LHCN-M2 (cell line): Measurements from ENCODE around the gene NUMB. TPM values are rescaled to one million over a fixed set of nuclear protein-coding genes. Genes with fewer than 3 reads are reported as not detected.

ENCODE experiments used
- DNase-seq: peaks from one replicate; pipeline ENCODE4 v3.0.0-alpha.2; 2012; ENCODE audit warnings: low read depth
- total RNA-seq: library from RNA; depleted of rRNA; stranded (reverse); fragments of >200 nt; gene quantifications from 2 replicates; pipeline ENCODE4 v1.2.3, GENCODE V29; 2014

Gene NUMB
- total RNA-seq, 1 experiment from 2014 or later: 33.3 TPM

GRCh38 chr14:73248108-73248868 lies 210.1 kb downstream of the NUMB start:
- no peak for DNase-seq

GRCh38 chr14:73246387-73247150 lies 211.8 kb downstream of the NUMB start:
- no peak for DNase-seq

- DNase-seq: no peak
Observed at GRCh38 chr14:73245480-73246325, 212.6 kb downstream of the NUMB start.

GRCh38 chr14:73244541-73245290 lies 213.6 kb downstream of the NUMB start:
- DNase-seq: no peak

- no peak for DNase-seq
Observed at GRCh38 chr14:73243748-73244147, 214.6 kb downstream of the NUMB start.

- no peak for DNase-seq
Observed at GRCh38 chr14:73243341-73243740, 215.0 kb downstream of the NUMB start.

GRCh38 chr14:73242357-73242901 lies 215.9 kb downstream of the NUMB start:
- no peak for DNase-seq

GRCh38 chr14:73241481-73242165 lies 216.7 kb downstream of the NUMB start:
- no peak for DNase-seq

- DNase-seq: no peak
Observed at GRCh38 chr14:73240816-73241480, 217.4 kb downstream of the NUMB start.

GRCh38 chr14:73239393-73240241 lies 218.7 kb downstream of the NUMB start:
- peak; percentile 33 for DNase-seq

- DNase-seq: no peak
Observed at GRCh38 chr14:73238941-73239340, 219.4 kb downstream of the NUMB start.

GRCh38 chr14:73238424-73238852 lies 219.9 kb downstream of the NUMB start:
- DNase-seq: peak; percentile 54

GRCh38 chr14:73237786-73238423 lies 220.4 kb downstream of the NUMB start:
- DNase-seq: no peak

- no peak for DNase-seq
Observed at GRCh38 chr14:73237219-73237785, 221.0 kb downstream of the NUMB start, which contains the start of gene PAPLN. PAPLN (plus strand) TSS chr14:73237506; CDS start chr14:73239779, 2,273 bp downstream.

- no peak for DNase-seq
Observed at GRCh38 chr14:73236752-73237218, 221.6 kb downstream of the NUMB start.

- DNase-seq: no peak
Observed at GRCh38 chr14:73236157-73236556, 222.2 kb downstream of the NUMB start.

- no peak for DNase-seq
Observed at GRCh38 chr14:73235531-73236155, 222.7 kb downstream of the NUMB start.
